Measurements from ENCODE around the gene MSX1.

Gene MSX1

GRCh38 chr4:4847011-4847410, 12.5 kb upstream of the MSX1 start:
- DNase-seq (ENCODE audit: low spot score), result no peak
- POLR2A ChIA-PET (ENCODE audit: low non-redundant PET), result no interaction called here
- H3K27ac ChIP-seq, result no peak overlapping the region
- CTCF ChIA-PET, result no interaction called here
- TF ChIP-seq CTCF (conservative IDR thresholded peaks at IDR 0.05; ENCODE audit: low read depth), result no peak

GRCh38 chr4:4848540-4848939, 10.9 kb upstream of the MSX1 start:
- POLR2A ChIA-PET (ENCODE audit: low non-redundant PET), result no interaction called here
- CTCF ChIA-PET, result no interaction called here
- TF ChIP-seq CTCF (conservative IDR thresholded peaks at IDR 0.05; ENCODE audit: low read depth), result no peak

GRCh38 chr4:4849106-4849505, 10.4 kb upstream of the MSX1 start:
- ChIA-PET POLR2A (ENCODE audit: low non-redundant PET) (no interaction called here), CTCF (no interaction called here)
- no peak for DNase-seq (ENCODE audit: low spot score)
- H3K27ac ChIP-seq, result no peak overlapping the region
- no peak for TF ChIP-seq CTCF (conservative IDR thresholded peaks at IDR 0.05; ENCODE audit: low read depth)

More at GRCh38 chr4:4848540-4848939, 10.9 kb upstream of the MSX1 start:
- no peak for DNase-seq (ENCODE audit: low spot score)
- no peak overlapping the region for H3K27ac ChIP-seq

GRCh38 chr4:4849524-4850193, 9.8 kb upstream of the MSX1 start:
- ChIA-PET CTCF (interaction anchor here (0.9 kb wide), 1 partner anchor 25 kb away, joined by 4 read pairs; no protein-coding TSS in a partner anchor), POLR2A (ENCODE audit: low non-redundant PET) (interaction anchor here (0.7 kb wide), 1 partner anchor 120 kb away, joined by 3 read pairs; no protein-coding TSS in a partner anchor)
- no peak for DNase-seq (ENCODE audit: low spot score)
- no peak overlapping the region for H3K27ac ChIP-seq
- TF ChIP-seq CTCF (conservative IDR thresholded peaks at IDR 0.05; ENCODE audit: low read depth), result no peak

- DNase-seq (ENCODE audit: low spot score), result no peak
- CTCF ChIA-PET, result no interaction called here
- TF ChIP-seq CTCF (conservative IDR thresholded peaks at IDR 0.05; ENCODE audit: low read depth), result no peak
- no peak overlapping the region for H3K27ac ChIP-seq
- POLR2A ChIA-PET (ENCODE audit: low non-redundant PET), result no interaction called here
These were observed 8.4 kb upstream of the MSX1 start for GRCh38 chr4:4851081-4851480.

- no peak for TF ChIP-seq CTCF (conservative IDR thresholded peaks at IDR 0.05; ENCODE audit: low read depth)
- ChIA-PET CTCF (no interaction called here), POLR2A (ENCODE audit: low non-redundant PET) (no interaction called here)
- no peak overlapping the region for H3K27ac ChIP-seq
- DNase-seq (ENCODE audit: low spot score), result no peak
These were observed 7.6 kb upstream of the MSX1 start for GRCh38 chr4:4851906-4852305.

Data from RWPE1 (cell line).